ENCODE measurements around the gene FRYL.

Gene FRYL

GRCh38 chr4:48602763-48603162 lies 177.3 kb downstream of the FRYL start:
- no peak for DNase-seq

GRCh38 chr4:48602222-48602621 lies 177.9 kb downstream of the FRYL start:
- DNase-seq, result no peak

DNA sequence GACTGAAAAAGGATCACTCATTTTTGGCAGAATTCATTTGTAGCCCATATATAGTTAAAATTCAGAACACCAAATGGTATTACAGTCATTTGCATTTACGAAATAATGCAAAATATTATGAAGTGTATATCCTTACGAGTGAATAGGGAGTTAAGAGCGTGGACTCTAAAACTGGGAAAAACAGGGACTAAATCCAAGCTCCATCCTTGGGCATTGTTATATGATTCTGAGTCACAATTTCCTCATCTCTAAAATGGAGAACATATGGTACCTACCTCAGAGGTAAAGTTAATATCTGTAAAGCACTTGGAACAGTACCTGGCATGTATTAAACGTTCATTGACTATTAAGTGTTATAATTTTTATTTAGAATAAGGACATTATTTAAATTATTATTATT lies 183.7 kb downstream of the FRYL start:
- no peak for DNase-seq

GRCh38 chr4:48594180-48594579 lies 185.9 kb downstream of the FRYL start:
- no peak for DNase-seq

- no peak for DNase-seq
These were observed 188.7 kb downstream of the FRYL start for GRCh38 chr4:48591372-48591771.

DNA sequence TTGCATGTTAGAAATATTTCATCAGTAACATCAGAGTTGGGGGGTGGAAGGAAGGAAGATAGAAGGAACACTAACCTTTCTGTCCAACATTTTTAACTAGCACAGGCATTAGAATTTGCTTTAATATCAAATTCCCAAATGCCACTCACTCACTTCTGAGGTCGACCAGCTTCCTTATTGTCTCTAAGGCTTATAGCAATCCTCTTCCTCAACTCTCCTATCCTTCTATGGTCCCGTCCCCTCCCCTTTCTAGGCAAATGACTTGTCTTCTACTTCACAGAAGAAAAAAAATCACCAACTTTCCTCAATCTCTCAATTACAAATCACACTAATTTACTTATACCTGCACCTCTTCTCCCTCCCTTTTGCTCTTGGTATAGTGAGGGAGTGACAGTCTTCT lies 189.2 kb downstream of the FRYL start:
- DNase-seq, result no peak

DNA sequence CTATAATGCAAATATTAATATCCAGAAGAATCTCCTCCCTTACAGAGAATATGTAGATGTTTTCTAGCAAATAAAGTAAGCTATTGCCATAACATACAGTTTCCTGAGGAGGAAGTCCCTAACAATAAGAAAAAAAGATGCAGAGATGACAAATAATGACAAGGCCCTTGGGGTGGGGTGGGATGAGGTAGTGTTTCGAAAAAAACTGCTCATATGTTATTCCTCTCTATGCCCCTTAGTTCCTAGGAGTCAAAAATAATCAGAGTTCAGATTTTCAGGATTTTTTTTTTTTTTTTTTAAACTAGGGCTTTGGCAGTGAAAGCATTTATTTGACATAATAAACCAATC lies 191.0 kb downstream of the FRYL start:
- no peak for DNase-seq

DNA sequence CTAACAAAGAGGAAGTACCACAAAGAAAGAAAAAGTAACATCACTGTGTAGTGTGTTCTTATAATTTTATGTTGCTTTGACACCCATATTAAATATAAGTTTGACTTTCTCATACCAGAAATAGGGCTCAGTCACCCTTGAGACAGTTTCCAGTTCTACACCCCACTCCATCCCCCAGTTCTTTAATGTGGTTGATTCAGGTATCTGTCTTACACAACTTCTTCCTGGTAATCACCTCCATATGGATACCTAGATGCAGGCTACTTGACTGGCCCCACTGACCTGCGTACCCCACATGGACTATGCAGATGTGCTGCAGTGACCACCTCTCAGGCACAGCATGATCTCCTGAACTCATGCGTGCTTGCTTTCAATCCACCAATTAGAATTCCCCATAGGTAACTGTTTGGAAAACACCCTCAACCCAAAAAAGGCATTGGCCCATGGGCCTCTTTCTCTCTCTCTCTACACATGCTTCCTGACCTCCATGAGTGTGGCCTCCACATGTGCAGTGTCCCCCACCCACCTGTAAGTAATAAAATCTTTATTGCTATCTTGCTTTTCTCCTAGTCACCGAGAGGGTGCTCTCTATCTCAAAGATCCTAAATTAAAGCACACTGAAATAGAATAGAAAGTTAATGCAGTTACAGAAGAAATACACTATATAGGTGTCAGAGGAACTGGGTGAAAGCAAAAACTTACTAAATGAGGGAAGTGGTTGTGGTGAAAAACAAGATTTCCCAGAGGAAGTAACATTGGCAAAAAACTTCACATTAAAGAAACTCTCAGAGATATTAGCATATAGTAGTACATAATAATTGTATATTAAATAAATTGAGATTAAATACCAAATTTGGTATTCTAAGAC lies 191.6 kb downstream of the FRYL start:
- DNase-seq, result no peak

DNA sequence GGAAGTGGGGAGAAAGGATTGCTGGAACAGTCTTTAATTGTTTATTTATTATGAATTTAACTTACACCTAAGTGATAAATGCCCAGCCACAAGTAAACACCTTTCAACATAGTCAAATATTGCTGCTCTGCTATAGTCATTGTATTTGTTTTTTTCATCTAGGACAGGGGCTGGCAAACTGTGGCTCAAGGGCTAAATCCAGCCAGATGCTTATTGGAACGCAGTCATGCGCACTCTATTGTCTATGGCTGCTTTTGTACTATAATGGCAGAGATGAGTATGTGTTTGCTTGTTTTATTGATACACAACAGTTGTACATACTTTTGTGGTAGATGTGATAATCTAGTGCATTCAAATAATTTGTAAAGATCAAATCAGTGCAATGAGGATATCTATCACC lies 194.7 kb downstream of the FRYL start:
- DNase-seq, result no peak

- DNase-seq, result no peak
These were observed 201.7 kb downstream of the FRYL start for GRCh38 chr4:48578132-48578968.

DNA sequence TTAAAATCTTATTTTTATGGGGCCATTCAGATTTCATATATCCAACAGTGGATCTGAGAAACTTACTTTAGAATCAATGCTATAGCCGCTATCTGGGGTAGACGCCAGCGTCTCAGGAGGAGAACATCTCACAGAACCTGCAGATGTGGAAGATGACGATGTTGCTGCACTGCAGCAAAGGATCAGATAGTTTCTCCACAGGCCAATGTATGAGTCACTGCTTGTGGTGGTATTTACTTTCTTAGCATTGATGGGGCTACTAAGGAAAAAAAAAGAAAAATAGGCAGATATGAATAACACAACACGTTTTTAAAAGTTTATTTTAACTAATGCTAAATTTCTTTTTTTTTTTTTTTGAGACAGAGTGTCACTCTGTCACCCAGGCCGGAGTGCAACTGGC lies 204.1 kb downstream of the FRYL start:
- DNase-seq, result no peak

- no peak for DNase-seq
These were observed 208.6 kb downstream of the FRYL start for GRCh38 chr4:48571471-48571870.

DNA sequence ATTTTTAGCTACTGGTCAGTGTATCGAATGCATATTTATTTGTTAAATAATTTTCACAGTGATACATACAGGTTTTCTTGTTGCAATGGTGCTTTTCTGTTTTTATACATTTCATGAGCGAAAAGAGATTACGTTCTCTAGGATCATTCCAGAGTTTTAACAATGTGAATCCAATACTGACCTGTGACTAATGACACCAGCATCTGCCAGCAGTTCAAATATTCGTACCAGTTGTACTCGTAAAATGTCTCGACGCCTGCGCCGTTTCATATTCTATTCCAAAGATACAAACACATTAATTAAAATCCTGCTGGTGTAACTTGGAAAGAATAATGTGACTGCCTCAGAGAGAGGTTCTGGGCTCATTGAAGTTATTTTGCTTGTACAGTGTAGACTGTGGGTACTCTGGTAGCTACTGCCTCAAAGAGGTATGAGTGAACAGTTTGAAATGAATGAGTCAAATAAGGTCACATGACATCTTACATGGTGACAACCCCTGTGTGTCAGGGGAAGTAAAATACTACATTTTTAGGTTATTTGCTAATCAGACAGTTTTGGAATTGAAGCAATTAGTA lies 209.3 kb downstream of the FRYL start:
- no peak for DNase-seq

DNA sequence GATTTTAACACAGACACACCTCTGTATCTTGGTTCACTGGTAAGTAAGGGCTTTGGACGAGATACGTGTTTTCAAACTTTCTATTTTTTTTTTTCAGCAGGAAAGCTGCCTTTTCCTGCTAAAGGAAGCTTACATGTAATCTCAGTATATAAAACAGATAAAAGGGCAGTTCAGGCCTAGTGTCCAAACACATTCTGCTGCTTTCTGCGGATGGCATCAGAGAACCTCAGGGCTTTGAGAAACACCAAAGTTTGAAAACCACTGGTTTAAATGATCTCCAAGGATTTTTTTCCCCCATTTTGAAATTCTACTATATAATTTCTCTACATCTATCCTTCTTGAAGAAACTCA lies 214.1 kb downstream of the FRYL start:
- no peak for DNase-seq

DNA sequence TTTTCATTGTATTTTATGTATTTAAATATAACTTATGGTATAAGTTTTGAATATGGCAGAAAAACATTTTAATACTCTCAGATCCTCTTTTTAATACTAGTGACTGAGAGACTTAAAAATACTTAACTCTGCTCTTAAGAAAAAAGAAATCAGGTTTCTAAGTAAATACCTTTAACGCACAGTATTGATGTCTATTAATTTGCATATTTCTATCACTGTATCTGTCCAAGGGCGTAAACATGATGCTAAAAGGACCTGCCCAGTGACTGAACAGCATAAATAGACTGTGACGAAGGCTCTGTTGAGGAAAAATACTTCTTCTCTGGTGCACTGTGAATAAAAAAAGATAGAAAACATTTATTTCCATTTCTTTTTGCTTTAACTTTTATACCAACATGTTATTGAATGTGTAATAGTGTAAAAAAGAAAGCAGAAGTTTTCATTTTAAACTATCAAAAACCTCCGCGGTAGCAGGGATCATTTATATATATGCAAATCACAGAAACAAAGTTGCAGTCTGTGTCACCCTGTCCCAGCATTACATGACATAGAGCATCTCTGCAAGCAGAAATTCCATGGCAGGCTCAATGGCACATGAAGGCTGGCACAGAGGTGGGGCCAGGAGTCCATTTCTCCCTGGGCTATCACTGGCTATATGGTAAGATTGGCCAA lies 214.6 kb downstream of the FRYL start:
- no peak for DNase-seq

DNA sequence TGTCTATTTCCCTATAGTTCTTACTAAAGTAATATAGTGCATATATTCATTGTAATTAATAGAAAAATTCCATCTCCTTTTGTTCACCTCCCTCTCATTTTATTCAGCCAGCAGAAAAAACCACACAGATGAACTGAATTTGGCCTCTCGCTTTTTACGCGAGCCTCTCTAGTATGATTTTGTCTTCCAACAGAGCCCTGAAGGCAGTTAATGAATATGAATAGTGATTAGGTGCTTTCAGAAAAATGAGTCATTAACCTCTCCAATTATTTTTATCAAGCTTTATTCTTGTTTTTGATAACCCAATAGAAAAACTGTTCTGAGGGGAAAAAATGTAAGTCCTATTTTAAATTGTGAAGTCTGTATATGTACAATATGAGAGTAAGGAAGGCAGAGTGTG lies 215.9 kb downstream of the FRYL start:
- DNase-seq, result no peak

DNA sequence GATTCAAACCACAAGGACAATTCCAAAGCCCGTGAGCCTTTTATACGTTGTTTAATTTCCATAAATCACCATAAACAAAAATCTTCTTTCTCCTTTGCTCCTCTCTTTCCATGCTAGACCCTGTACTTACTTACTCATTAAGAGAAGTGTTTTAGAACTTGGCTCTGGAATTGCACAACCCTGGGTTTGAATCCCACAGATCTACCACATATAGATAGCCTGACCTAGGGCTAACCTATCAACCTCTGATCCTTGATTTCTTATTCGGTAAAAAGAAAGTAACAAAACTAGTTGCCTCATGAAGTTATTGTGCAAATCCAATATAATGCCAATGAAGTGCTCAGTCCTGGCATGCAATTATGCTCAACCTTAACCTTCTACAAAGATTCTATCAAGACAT lies 221.3 kb downstream of the FRYL start:
- no peak for DNase-seq

DNA sequence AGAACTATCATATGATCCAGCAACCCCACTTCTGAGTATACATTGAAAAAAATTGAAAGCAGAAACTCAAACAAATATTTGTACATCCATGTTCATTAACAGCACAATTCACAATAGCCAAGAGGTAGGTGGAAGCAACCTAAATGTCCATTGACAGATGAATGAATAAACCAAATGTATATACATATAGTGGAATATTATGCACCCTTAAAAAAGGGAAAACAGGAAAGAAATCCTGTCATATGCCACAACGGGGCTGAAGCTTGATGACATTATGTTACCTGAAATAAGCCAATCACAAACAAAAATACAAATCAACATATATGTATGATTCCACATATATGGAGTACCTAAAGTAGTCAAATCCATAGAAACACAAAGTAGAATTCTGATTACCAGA lies 222.1 kb downstream of the FRYL start:
- no peak for DNase-seq

DNA sequence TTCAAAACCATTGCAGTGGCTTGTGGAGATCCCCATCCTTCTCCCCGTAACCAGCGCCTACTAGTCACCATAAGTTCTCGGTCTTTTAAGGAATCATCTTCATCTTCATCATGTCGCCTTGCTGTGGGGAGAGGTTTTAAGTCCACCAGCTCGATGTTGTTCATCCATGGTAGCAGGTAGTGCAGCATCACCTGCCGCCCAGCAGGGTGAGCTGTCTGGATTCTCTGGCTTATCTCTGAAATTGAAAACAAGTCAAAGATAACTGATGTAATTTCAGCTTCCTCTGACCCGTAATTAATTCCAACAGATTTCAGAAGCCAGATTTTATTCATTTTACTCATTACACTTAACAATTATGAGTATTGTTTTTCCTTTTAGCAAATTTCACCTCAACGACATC lies 222.6 kb downstream of the FRYL start:
- no peak for DNase-seq

DNA sequence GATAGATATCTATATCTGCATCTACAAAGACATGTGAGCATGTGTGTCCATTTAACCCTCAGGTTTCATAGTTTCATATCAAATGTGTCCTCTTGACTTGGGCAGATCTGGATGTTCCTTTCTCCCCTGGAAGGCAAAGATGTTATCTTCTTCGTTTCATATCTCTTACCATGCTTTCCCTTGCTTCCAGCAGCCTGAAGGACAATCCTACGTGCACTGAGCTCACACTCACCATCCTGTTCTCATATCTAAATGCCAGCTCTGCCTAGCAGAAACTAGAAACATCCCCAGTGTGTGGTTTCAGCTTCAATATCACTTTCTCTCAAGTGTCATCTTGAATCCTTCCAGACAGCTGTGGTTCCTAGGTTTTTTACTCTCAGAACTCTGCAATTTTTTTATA lies 223.8 kb downstream of the FRYL start:
- DNase-seq, result no peak

DNA sequence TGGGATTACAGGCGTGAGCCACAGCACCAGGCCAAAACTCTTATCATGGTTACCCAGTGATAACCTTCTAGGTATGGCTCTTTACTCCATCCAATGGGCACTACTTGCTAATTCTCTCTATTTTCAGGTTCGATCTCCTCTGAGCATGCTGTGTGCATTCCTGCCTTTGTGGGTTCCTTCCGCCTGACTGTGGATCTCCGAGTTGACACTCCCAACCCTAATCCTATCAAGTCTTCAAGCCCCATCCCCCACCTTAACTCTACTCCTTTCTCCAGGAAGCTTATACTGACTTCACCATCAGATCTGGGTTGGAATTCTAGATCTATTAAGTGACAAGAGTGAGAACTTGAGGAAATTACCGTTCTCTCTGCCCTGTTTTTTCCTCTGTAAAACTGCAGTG lies 225.5 kb downstream of the FRYL start:
- no peak for DNase-seq

DNA sequence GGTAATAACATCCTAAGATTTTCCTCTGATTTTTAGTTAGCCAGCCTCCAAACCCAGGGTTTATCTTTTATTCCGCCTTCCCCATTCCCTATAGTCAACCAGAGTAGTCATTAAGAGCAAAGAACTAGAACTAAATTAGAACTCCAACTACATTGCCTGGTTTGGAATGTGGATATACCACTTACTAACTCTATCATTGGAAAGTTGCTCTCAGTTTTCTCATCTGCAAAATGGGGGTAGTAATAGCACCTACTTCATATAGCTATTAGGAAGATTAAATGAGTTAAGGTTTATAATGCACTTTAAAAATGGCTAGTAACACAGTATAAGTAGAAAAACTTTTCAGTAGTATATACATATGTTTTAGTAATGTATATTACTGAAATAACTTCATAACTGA lies 226.4 kb downstream of the FRYL start:
- DNase-seq, result no peak

GRCh38 chr4:48546336-48546735 lies 233.7 kb downstream of the FRYL start:
- DNase-seq, result no peak

DNA sequence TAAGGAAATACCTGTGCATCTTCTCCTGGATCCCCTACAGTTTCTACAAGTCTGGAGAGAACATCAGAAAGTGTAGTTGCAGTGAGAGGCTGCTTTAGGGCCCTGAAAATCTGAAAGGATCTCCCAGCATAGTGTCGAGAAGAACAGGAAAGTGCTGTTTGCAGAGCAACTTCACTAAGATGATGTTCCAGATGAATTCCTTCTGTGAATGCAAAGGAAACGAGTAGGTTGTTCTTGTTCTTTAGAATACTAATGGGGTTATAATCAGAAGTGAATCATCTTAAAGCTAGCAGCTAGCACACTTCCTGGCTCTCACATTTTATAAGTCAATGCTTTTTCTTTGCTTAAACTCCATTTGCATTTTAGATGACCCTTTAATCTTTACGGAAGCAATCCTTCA lies 236.3 kb downstream of the FRYL start:
- no peak for DNase-seq
